ENCODE measurements around the gene HASPIN. TPM values are rescaled to one million over a fixed set of nuclear protein-coding genes. Genes with fewer than 3 reads are reported as not detected.

Gene HASPIN
- total and polyA plus RNA-seq, 7 donors: under 0.01 to 3.5 (median 0.55) TPM; not detected in 1

- H3K27ac ChIP-seq: no peak overlapping the region
- WGBS, 2 donors: 79 to 87% methylated on average over 44 of the region's 44 CpGs
- DNase-seq: no peak
- TF ChIP-seq POLR2AphosphoS5 (IDR thresholded peaks at IDR 0.05) (no peak), EP300 (IDR thresholded peaks at IDR 0.05) (no peak)
- no peaks in the 10 kb centered on the region for H3K4me1 ChIP-seq
- intact Hi-C loops (cut with DNase I): no loop called here
- no peak overlapping the region for H3K4me3 ChIP-seq
- H3K27me3 ChIP-seq: peaks cover 8 to 65% (median 53%) of the 10 kb centered on the region in 3 donors
- no peaks in the 10 kb centered on the region for H3K9me3 ChIP-seq
- no peaks in the 10 kb centered on the region for H3K36me3 ChIP-seq
These were observed 34.2 kb upstream of the HASPIN start for GRCh38 chr17:3689262-3690093.

GRCh38 chr17:3690094-3690715 lies 33.5 kb upstream of the HASPIN start:
- Histone ChIP-seq H3K9me3 (no peaks in the 10 kb centered on the region), H3K4me3 (no peak overlapping the region), H3K27ac (no peak overlapping the region), H3K27me3 (peaks cover 8 to 65% (median 56%) of the 10 kb centered on the region in 3 donors), H3K4me1 (peaks cover 0 to 4% (median 2%) of the 10 kb centered on the region in 4 donors), H3K36me3 (no peaks in the 10 kb centered on the region)
- intact Hi-C loops (cut with DNase I): no loop called here
- DNase-seq: no peak
- TF ChIP-seq POLR2A (IDR thresholded peaks at IDR 0.05) (no peak), EP300 (IDR thresholded peaks at IDR 0.05) (no peak), CTCF (IDR thresholded peaks at IDR 0.05) (no peak), POLR2AphosphoS5 (IDR thresholded peaks at IDR 0.05) (no peak)
- 76 to 82% methylated on average over 22 of the region's 22 CpGs for WGBS, 2 donors

- no peak for TF ChIP-seq CTCF (IDR thresholded peaks at IDR 0.05)
- TF ChIP-seq EP300 (IDR thresholded peaks at IDR 0.05): no peak
- TF ChIP-seq POLR2A (IDR thresholded peaks at IDR 0.05): no peak
- no peak for TF ChIP-seq POLR2AphosphoS5 (IDR thresholded peaks at IDR 0.05)
- DNase-seq: no peak
- intact Hi-C loops (cut with DNase I): no loop called here
- WGBS, 2 donors: 72 to 87% methylated on average over 16 of the region's 16 CpGs
- Histone ChIP-seq H3K36me3 (no peaks in the 10 kb centered on the region), H3K27ac (no peak overlapping the region), H3K27me3 (peaks cover 12 to 76% (median 70%) of the 10 kb centered on the region in 3 donors), H3K4me1 (peaks cover 0 to 18% (median 15%) of the 10 kb centered on the region in 4 donors), H3K9me3 (no peaks in the 10 kb centered on the region), H3K4me3 (no peak overlapping the region)
These were observed 32.1 kb upstream of the HASPIN start for GRCh38 chr17:3691617-3692067.

- Histone ChIP-seq H3K36me3 (no peaks in the 10 kb centered on the region), H3K4me3 (no peak overlapping the region), H3K27me3 (peaks cover 12 to 83% (median 77%) of the 10 kb centered on the region in 3 donors), H3K9me3 (no peaks in the 10 kb centered on the region), H3K4me1 (peaks cover 0 to 18% (median 15%) of the 10 kb centered on the region in 4 donors), H3K27ac (no peak overlapping the region)
- intact Hi-C loops (cut with DNase I): no loop called here
- no peak for DNase-seq
- TF ChIP-seq EP300 (IDR thresholded peaks at IDR 0.05): no peak
- 82 to 87% methylated on average over 9 of the region's 9 CpGs for WGBS, 2 donors
These were observed 31.4 kb upstream of the HASPIN start for GRCh38 chr17:3692346-3692745.

- H3K27me3 ChIP-seq: peaks cover 11 to 87% (median 77%) of the 10 kb centered on the region in 3 donors
- WGBS, 2 donors: 53 to 56% methylated on average over 4 of the region's 4 CpGs
- intact Hi-C loops (cut with DNase I): no loop called here
These were observed 30.6 kb upstream of the HASPIN start for GRCh38 chr17:3693141-3693540.

More at GRCh38 chr17:3693141-3693540, 30.6 kb upstream of the HASPIN start:
- Histone ChIP-seq H3K9me3 (peaks cover 0 to 5% (median under 1%) of the 10 kb centered on the region in 4 donors), H3K4me3 (no peak overlapping the region), H3K4me1 (peaks cover 0 to 18% (median 15%) of the 10 kb centered on the region in 4 donors), H3K36me3 (no peaks in the 10 kb centered on the region), H3K27ac (no peak overlapping the region)
- no peak for TF ChIP-seq POLR2AphosphoS5 (IDR thresholded peaks at IDR 0.05)
- TF ChIP-seq EP300 (IDR thresholded peaks at IDR 0.05): no peak
- TF ChIP-seq CTCF (IDR thresholded peaks at IDR 0.05): no peak
- no peak for TF ChIP-seq POLR2A (IDR thresholded peaks at IDR 0.05)
- DNase-seq: no peak
